Left renal cortex interstitium (tissue), 4 donors: ENCODE results near the gene TPRA1. TPM values are rescaled to one million over a fixed set of nuclear protein-coding genes. Genes with fewer than 3 reads are reported as not detected.

Experiments used
- DNase-seq, 4 donors: peaks; one replicate each; pipeline ENCODE4 v3.0.0-alpha.2; 2013; ENCODE audit warnings: low read depth in 4 of 4, low spot score in 2 of 4, missing footprints in 1 of 4
- polyA plus RNA-seq, 4 donors: library from polyadenylated mRNA; unstranded; fragments of 120-200 nt; gene quantifications; one replicate each; pipeline ENCODE4 v1.2.1, GENCODE V29; 2013; ENCODE audit not compliant: insufficient read length in 4 of 4

The TPRA1 gene
- polyA plus RNA-seq, 4 donors, result 28.6 to 47.0 (median 40.7) TPM

- DNase-seq, result no peak
Observed at GRCh38 chr3:127595303-127595702, 4.8 kb upstream of the TPRA1 start.

- no peak for DNase-seq
Observed at GRCh38 chr3:127593178-127593577, 2.6 kb upstream of the TPRA1 start.

GRCh38 chr3:127590282-127590592 is 296 bp downstream of the TPRA1 start:
- DNase-seq, result no peak

GRCh38 chr3:127589600-127590281 is 792 bp downstream of the TPRA1 start:
- DNase-seq, result no peak

- no peak for DNase-seq
Observed at GRCh38 chr3:127588806-127589577, 1.5 kb downstream of the TPRA1 start.

- DNase-seq, result no peak
Observed at GRCh38 chr3:127587876-127588275, 2.7 kb downstream of the TPRA1 start.

- no peak for DNase-seq
Observed at GRCh38 chr3:127585813-127586413, 4.6 kb downstream of the TPRA1 start.

GRCh38 chr3:127585163-127585812 is 5.2 kb downstream of the TPRA1 start:
- DNase-seq, result no peak

GRCh38 chr3:127584734-127585133 is 5.8 kb downstream of the TPRA1 start:
- no peak for DNase-seq

GRCh38 chr3:127580327-127581060 is 10.0 kb downstream of the TPRA1 start:
- no peak for DNase-seq

- no peak for DNase-seq
Observed at GRCh38 chr3:127578802-127579201, 11.7 kb downstream of the TPRA1 start.

- DNase-seq, result no peak
Observed at GRCh38 chr3:127578168-127578567, 12.4 kb downstream of the TPRA1 start.

GRCh38 chr3:127577448-127577847 is 13.1 kb downstream of the TPRA1 start:
- no peak for DNase-seq

GRCh38 chr3:127574880-127575878 is 15.4 kb downstream of the TPRA1 start:
- DNase-seq, result peak in 3 of 4 donors; percentile 66 to 79 (median 74)

GRCh38 chr3:127573912-127574311 is 16.6 kb downstream of the TPRA1 start:
- no peak for DNase-seq

- DNase-seq, result no peak
Observed at GRCh38 chr3:127573401-127573800, 17.1 kb downstream of the TPRA1 start.

- DNase-seq, result no peak
Observed at GRCh38 chr3:127572735-127573134, 17.8 kb downstream of the TPRA1 start.

GRCh38 chr3:127572186-127572585 is 18.3 kb downstream of the TPRA1 start:
- no peak for DNase-seq

GRCh38 chr3:127570520-127570919 is 20.0 kb downstream of the TPRA1 start:
- DNase-seq, result no peak
